Ovary (tissue), 9 donors: ENCODE results near the gene DIPK1B. TPM values are rescaled to one million over a fixed set of nuclear protein-coding genes. Genes with fewer than 3 reads are reported as not detected.

Experiments
- DNase-seq, 5 donors: peaks; one replicate each; pipeline ENCODE4 v3.0.0-alpha.2; 2019 to 2020
- H3K27ac ChIP-seq, 2 donors: fragments of 200-600 bp; one replicate each; pipeline versions ENCODE4 v1.5.1 to v1.8.0; 2019 to 2022
- H3K27me3 ChIP-seq: fragments of 200-600 bp; one replicate; pipeline ENCODE4 v1.8.0; 2022
- H3K36me3 ChIP-seq: fragments of 200-600 bp; sonication (generic); one replicate; pipeline ENCODE4 v1.5.1; 2019
- H3K4me1 ChIP-seq: one replicate; pipeline ENCODE4 v1.8.1; 2013; ENCODE audit warnings: mild to moderate bottlenecking, moderate library complexity; ENCODE audit not compliant: insufficient read depth
- H3K4me3 ChIP-seq: fragments of 200-600 bp; sonication (generic); one replicate; pipeline ENCODE4 v1.5.1; 2017
- H3K9me3 ChIP-seq, 2 donors: fragments of 200-600 bp in 1 of 2; sonication (generic) in 1 of 2; one replicate each; pipeline versions ENCODE4 v1.5.1 to v1.8.1; 2013 to 2019; ENCODE audit warnings: mild to moderate bottlenecking in 1 of 2, moderate library complexity in 1 of 2
- CTCF ChIP-seq, 3 donors: fragments of 450-650 bp in 2 of 3; fragments of 200-600 bp in 1 of 3; IDR thresholded peaks; one replicate each; pipeline versions ENCODE4 v1.5.1 to v1.8.0; 2016 to 2022; ENCODE audit warnings: antibody characterized with exemption in 3 of 3, mild to moderate bottlenecking in 1 of 3
- EP300 ChIP-seq: sonication (generic); formaldehyde crosslinking; IDR thresholded peaks from one replicate; pipeline ENCODE4 v1.6.1; 2017; ENCODE audit warnings: antibody characterized with exemption
- POLR2A ChIP-seq: fragments of 450-650 bp; IDR thresholded peaks from one replicate; pipeline ENCODE4 v1.6.1; 2017; ENCODE audit warnings: antibody characterized with exemption, mild to moderate bottlenecking, moderate library complexity
- WGBS, 3 donors: extraction: QIAGEN DNeasy Blood & Tissue Kit in 1 of 3; methylation state at CpG; one replicate each; pipeline versions ENCODE4 v1.1.5 to v1.1.7; 2013 to 2017; 5-methylcytosine and 5-hydroxymethylcytosine counted together
- intact Hi-C, 4 donors: fragments of 100-400 bp; cut with DNase I; formaldehyde crosslinking; loops; one replicate each; pipeline versions ENCODE4 v1.11.0 to v1.15.1; 2022 to 2023
- polyA plus RNA-seq, 2 donors: library from polyadenylated mRNA; stranded (reverse); fragments of 200-250 nt in 1 of 2; fragments of 350-450 nt in 1 of 2; fragmentation: Illumina TruSeq in 1 of 2; extraction: RNeasy Lipid Tissue Mini Kit (QIAGEN cat#74804) in 1 of 2; gene quantifications; one replicate each; pipeline ENCODE4 v1.2.3, GENCODE V29; 2013 to 2014
- total RNA-seq, 7 donors: library from RNA; depleted of rRNA in 2 of 7; stranded (reverse); fragments of >200 nt in 2 of 7; fragmentation: NEBNext Ultra II Directional in 3 of 7; extraction: Animal tissue kit (Norgen Biotek cat#: 25700) in 3 of 7; gene quantifications; one replicate each; pipeline versions ENCODE4 v1.1.0 to v1.2.4, GENCODE V29; 2016 to 2023
- donor health status: DM: no; HTN: no; CAD: no; lungs with moderate emphysema.
- donor health status: DM: no; HTN: no; CAD: no.
- donor health status: Bipolar disorder and iron deficiency.
- donor health status: DM: yes; HTN: yes; CAD: no.
- donor health status: DM: no; HTN: no; CAD: no.
- donor health status: DM: yes; HTN: yes; CAD: no.

Gene DIPK1B
- total and polyA plus RNA-seq, 9 donors: 2.9 to 23.4 (median 13.1) TPM

- 68 to 73% (median 72%) methylated on average over 14 to 17 of the region's 17 CpGs for WGBS, 3 donors
- intact Hi-C loops: no loop called here
- H3K9me3 ChIP-seq: no peaks in the 10 kb centered on the region
- H3K27me3 ChIP-seq: no peaks in the 10 kb centered on the region
- H3K27ac ChIP-seq: no peak overlapping the region
- no peaks in the 10 kb centered on the region for H3K4me1 ChIP-seq
- DNase-seq: peak in 1 of 5 donors; percentile 21
- H3K4me3 ChIP-seq: no peak overlapping the region
- H3K36me3 ChIP-seq: no peaks in the 10 kb centered on the region
- TF ChIP-seq POLR2A (no peak), CTCF (IDR thresholded peaks at IDR 0.05) (no peak), EP300 (no peak)
These were observed 49.9 kb downstream of the DIPK1B start for GRCh38 chr9:136762221-136762691.

- H3K36me3 ChIP-seq: no peaks in the 10 kb centered on the region
- H3K27me3 ChIP-seq: no peaks in the 10 kb centered on the region
- intact Hi-C loops: no loop called here
- H3K4me3 ChIP-seq: no peak overlapping the region
- TF ChIP-seq CTCF (IDR thresholded peaks at IDR 0.05): no peak
- TF ChIP-seq EP300: no peak
- TF ChIP-seq POLR2A: no peak
- WGBS, 3 donors: 7 to 14% (median 13%) methylated on average over 36 to 37 of the region's 37 CpGs
- DNase-seq: peak; percentile 32 to 59 (median 49)
- no peak overlapping the region for H3K27ac ChIP-seq
- no peaks in the 10 kb centered on the region for H3K9me3 ChIP-seq
- no peaks in the 10 kb centered on the region for H3K4me1 ChIP-seq
These were observed 50.7 kb downstream of the DIPK1B start for GRCh38 chr9:136762915-136763648.

- 71 to 78% (median 78%) methylated on average over 14 of the region's 14 CpGs for WGBS, 3 donors
- Histone ChIP-seq H3K27ac (no peak overlapping the region), H3K27me3 (no peaks in the 10 kb centered on the region), H3K4me1 (no peaks in the 10 kb centered on the region), H3K36me3 (no peaks in the 10 kb centered on the region), H3K9me3 (no peaks in the 10 kb centered on the region), H3K4me3 (no peak overlapping the region)
- TF ChIP-seq CTCF (IDR thresholded peaks at IDR 0.05) (no peak), EP300 (no peak), POLR2A (no peak)
- intact Hi-C loops: no loop called here
- DNase-seq: peak in 2 of 5 donors; percentile 21 to 28
These were observed 51.3 kb downstream of the DIPK1B start for GRCh38 chr9:136763649-136764035.

- Histone ChIP-seq H3K4me1 (no peaks in the 10 kb centered on the region), H3K4me3 (no peak within 1 kb of the TSS), H3K27me3 (no peaks in the 10 kb centered on the region), H3K9me3 (no peaks in the 10 kb centered on the region), H3K36me3 (no peaks in the 10 kb centered on the region), H3K27ac (no peak within 1 kb of the TSS)
- intact Hi-C loops: no loop called here
- WGBS, 3 donors: 72 to 78% (median 73%) methylated on average over 8 to 14 of the region's 14 CpGs
- TF ChIP-seq CTCF (IDR thresholded peaks at IDR 0.05) (no peak), POLR2A (no peak), EP300 (no peak)
- DNase-seq: peak in 1 of 5 donors; percentile 30
These were observed 52.0 kb downstream of the DIPK1B start, which contains the start of gene LCN15 for GRCh38 chr9:136764301-136764891. LCN15 (minus strand) TSS chr9:136764518; CDS start chr9:136764488, 30 bp downstream.
